ENCODE data around the gene LUC7L. TPM values are rescaled to one million over a fixed set of nuclear protein-coding genes. Genes with fewer than 3 reads are reported as not detected.

LUC7L gene
- total RNA-seq, 1 experiment from 2014 or later = 137 TPM

- H3K56ac ChIP-seq (ENCODE audit: insufficient read length, low read depth, low read length) = no peak overlapping the region
- no peak overlapping the region for H2BK20ac ChIP-seq (ENCODE audit: low read depth, low read length, poor library complexity, severe bottlenecking)
- no peak overlapping the region for H2BK12ac ChIP-seq (ENCODE audit: insufficient read length, low read depth, low read length)
- TF ChIP-seq, protein P1, sequence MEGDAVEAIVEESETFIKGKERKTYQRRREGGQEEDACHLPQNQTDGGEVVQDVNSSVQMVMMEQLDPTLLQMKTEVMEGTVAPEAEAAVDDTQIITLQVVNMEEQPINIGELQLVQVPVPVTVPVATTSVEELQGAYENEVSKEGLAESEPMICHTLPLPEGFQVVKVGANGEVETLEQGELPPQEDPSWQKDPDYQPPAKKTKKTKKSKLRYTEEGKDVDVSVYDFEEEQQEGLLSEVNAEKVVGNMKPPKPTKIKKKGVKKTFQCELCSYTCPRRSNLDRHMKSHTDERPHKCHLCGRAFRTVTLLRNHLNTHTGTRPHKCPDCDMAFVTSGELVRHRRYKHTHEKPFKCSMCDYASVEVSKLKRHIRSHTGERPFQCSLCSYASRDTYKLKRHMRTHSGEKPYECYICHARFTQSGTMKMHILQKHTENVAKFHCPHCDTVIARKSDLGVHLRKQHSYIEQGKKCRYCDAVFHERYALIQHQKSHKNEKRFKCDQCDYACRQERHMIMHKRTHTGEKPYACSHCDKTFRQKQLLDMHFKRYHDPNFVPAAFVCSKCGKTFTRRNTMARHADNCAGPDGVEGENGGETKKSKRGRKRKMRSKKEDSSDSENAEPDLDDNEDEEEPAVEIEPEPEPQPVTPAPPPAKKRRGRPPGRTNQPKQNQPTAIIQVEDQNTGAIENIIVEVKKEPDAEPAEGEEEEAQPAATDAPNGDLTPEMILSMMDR (conservative IDR thresholded peaks at IDR 0.05) = no peak
- H3K9me3 ChIP-seq (ENCODE audit: control insufficient read depth, low read depth, low read length) = no peaks in the 10 kb centered on the region
- no peaks in the 10 kb centered on the region for H3K79me2 ChIP-seq (ENCODE audit: insufficient read depth, low read length)
- no peak overlapping the region for H2BK120ac ChIP-seq (ENCODE audit: low read depth, low read length, poor library complexity, severe bottlenecking)
- peak overlapping the region; percentile 25; the same call in 1 of the 2 replicates for H3K14ac ChIP-seq (ENCODE audit: insufficient read depth, low read length)
- WGBS (ENCODE audit: extremely low coverage, insufficient read length, low lambda C conversion rate) = no CpG with 5 or more reads among the region's 89 CpGs
- H3K4me1 ChIP-seq (ENCODE audit: insufficient read depth, low read length) = no peaks in the 10 kb centered on the region
- H2AFZ ChIP-seq (ENCODE audit: low read length) = no peak overlapping the region
- H3K36me3 Mint-ChIP-seq (ENCODE audit: insufficient read depth in 1 of 3, low read depth in 3 of 3) = peaks cover 6 to 15% (median 10%) of the 10 kb centered on the region in 3 experiments; a peak in 6 of 7 replicates
- no peaks in the 10 kb centered on the region for H4K20me1 ChIP-seq (ENCODE audit: control insufficient read depth, insufficient read depth, insufficient read length)
- H3K27ac ChIP-seq (ENCODE audit: insufficient read length, low read depth, low read length) = no peak overlapping the region
- peaks cover 29% of the 10 kb centered on the region for H3K27me3 ChIP-seq (ENCODE audit: insufficient read depth, low read length)
- H4K91ac ChIP-seq (ENCODE audit: insufficient read length, low read depth, low read length) = no peak overlapping the region
- no peak overlapping the region for H2BK15ac ChIP-seq (ENCODE audit: low read depth, low read length)
- peak overlapping the region; percentile 35 for H3K4me2 ChIP-seq (ENCODE audit: insufficient read depth, insufficient read length, low read length)
- H3K9ac ChIP-seq (ENCODE audit: extremely low read depth, insufficient read length, low read length) = no peak overlapping the region
- no peak overlapping the region for H4K5ac ChIP-seq (ENCODE audit: insufficient read length, low read depth, low read length)
- H3K18ac ChIP-seq (ENCODE audit: insufficient read length, low read depth, low read length) = no peak overlapping the region
- H4K8ac ChIP-seq (replicated peaks; ENCODE audit: insufficient read length, low read depth, low read length) = no peak overlapping the region
- H3K79me1 ChIP-seq (ENCODE audit: insufficient read depth, low read depth, low read length, poor library complexity, severe bottlenecking) = no peaks in the 10 kb centered on the region
- no peak overlapping the region for H2AK5ac ChIP-seq (ENCODE audit: insufficient read length, low read length)
- no peak overlapping the region for H3K27ac Mint-ChIP-seq
- H3K23ac ChIP-seq (ENCODE audit: insufficient read length, low read depth, low read length) = no peak overlapping the region
- no peaks in the 10 kb centered on the region; a peak in 1 of 5 replicates for H3K9me3 Mint-ChIP-seq
- no peak overlapping the region for H3K4ac ChIP-seq (ENCODE audit: low read depth, low read length)
- peaks cover 5% of the 10 kb centered on the region for H3K23me2 ChIP-seq (ENCODE audit: insufficient read length, low read depth, low read length, poor library complexity, severe bottlenecking)
- peak; percentile 91 for DNase-seq
- H3K27me3 Mint-ChIP-seq (ENCODE audit: low read depth) = peaks cover 37% of the 10 kb centered on the region
- H2BK5ac ChIP-seq (ENCODE audit: insufficient read length, low read length) = no peak overlapping the region
- no peak overlapping the region for H3T11ph ChIP-seq (ENCODE audit: low read length)
- H3K4me3 Mint-ChIP-seq = peak overlapping the region; percentile 52 to 70
- H3K4me1 Mint-ChIP-seq = 0 out of 4 replicates have a peak, but pooled peaks cover 0 to 7% of the 10 kb centered on the region in 2 experiments
These were observed 48.3 kb downstream of the LUC7L start for GRCh38 chr16:180681-181564.
